PC-3 (cell line): ENCODE results near the gene MYO10. TPM values are rescaled to one million over a fixed set of nuclear protein-coding genes. Genes with fewer than 3 reads are reported as not detected.

Source experiments
- ATAC-seq: fragments of 200-7000 bp; cut with Tn5 transposase; 2 replicates; pipeline ENCODE4 v1.9.1; 2020; ENCODE audit warnings: mild to moderate bottlenecking, moderate library complexity
- BruUV-seq: library from RNA; stranded (reverse); fragments of 400-500 nt; replicated peaks from 2 replicates; lab custom pipeline; 2021; lab: Mats Ljungman, UMichigan
- CTCF ChIA-PET: fragments of 300-600 bp; sonication (Branson Sonifier 250); formaldehyde crosslinking; loops from one replicate; lab custom pipeline; 2022; ENCODE audit warnings: antibody characterized with exemption; lab: Charles Lee
- POLR2A ChIA-PET: fragments of 300-600 bp; sonication (Branson Sonifier 250); formaldehyde crosslinking; loops from one replicate; lab custom pipeline; 2022; ENCODE audit warnings: antibody characterized with exemption; ENCODE audit not compliant: unreplicated experiment; lab: Charles Lee
- DNase-seq: peaks from one replicate; pipeline ENCODE4 v3.0.0-alpha.2; 2015
- H2AFZ ChIP-seq: fragments of 300-600 bp; sonication (generic); 2 replicates; pipeline ENCODE4 v1.6.0; 2016; ENCODE audit warnings: antibody characterized with exemption, low read length
- H3F3A ChIP-seq: fragments of 300-600 bp; sonication (generic); one replicate; pipeline ENCODE4 v1.6.0; 2017; ENCODE audit warnings: antibody characterized with exemption, low read length, control low read depth, mild to moderate bottlenecking; ENCODE audit not compliant: unreplicated experiment
- H3K27ac ChIP-seq: fragments of 300-600 bp; sonication (generic); 2 replicates; pipeline ENCODE4 v1.5.1; 2016; ENCODE audit warnings: mild to moderate bottlenecking, low read length
- H3K27me3 ChIP-seq: fragments of 300-600 bp; sonication (generic); 2 replicates; pipeline ENCODE4 v1.6.1; 2016; ENCODE audit warnings: low read length, mixed read lengths
- H3K36me3 ChIP-seq: fragments of 300-600 bp; sonication (generic); 2 replicates; pipeline ENCODE4 v1.6.1; 2016; ENCODE audit warnings: low read depth, mixed run types, low read length, mixed read lengths
- H3K4me1 ChIP-seq: fragments of 300-600 bp; sonication (generic); 2 replicates; pipeline ENCODE4 v1.5.1; 2016; ENCODE audit warnings: low read length; ENCODE audit not compliant: insufficient read depth
- H3K4me2 ChIP-seq: fragments of 300-600 bp; sonication (generic); 2 replicates; pipeline ENCODE4 v1.6.0; 2016; ENCODE audit warnings: low read length
- H3K4me3 ChIP-seq: fragments of 300-600 bp; sonication (generic); 2 replicates; pipeline ENCODE4 v1.5.1; 2016; ENCODE audit warnings: mild to moderate bottlenecking, low read length, mixed read lengths
- H3K79me2 ChIP-seq: fragments of 300-600 bp; sonication (generic); 2 replicates; pipeline ENCODE4 v1.6.1; 2017; ENCODE audit warnings: low read length, mixed read lengths
- H3K9ac ChIP-seq: fragments of 300-600 bp; sonication (generic); 2 replicates; pipeline ENCODE4 v1.6.0; 2016; ENCODE audit warnings: mild to moderate bottlenecking, low read length
- H3K9me2 ChIP-seq: fragments of 300-600 bp; sonication (generic); replicated peaks from 2 replicates; pipeline ENCODE4 v1.6.1; 2016; ENCODE audit warnings: mixed run types, low read length, mixed read lengths
- H3K9me3 ChIP-seq: fragments of 300-600 bp; sonication (generic); 2 replicates; pipeline ENCODE4 v1.6.1; 2016; ENCODE audit warnings: low read length, mixed read lengths
- H4K20me1 ChIP-seq: fragments of 300-600 bp; sonication (generic); 2 replicates; pipeline ENCODE4 v1.6.1; 2016; ENCODE audit warnings: low read length, mixed read lengths
- CTCF ChIP-seq: fragments of 300-600 bp; sonication (generic); conservative IDR thresholded peaks from 2 replicates; pipeline ENCODE4 v1.5.1; 2017; ENCODE audit warnings: antibody characterized with exemption, low read depth, mild to moderate bottlenecking, low read length
- EZH2 ChIP-seq: fragments of 300-600 bp; sonication (generic); IDR thresholded peaks from one replicate; pipeline ENCODE4 v1.6.1; 2017; ENCODE audit warnings: antibody characterized with exemption, mild to moderate bottlenecking, low read length; ENCODE audit not compliant: unreplicated experiment
- EZH2phosphoT487 ChIP-seq: fragments of 300-600 bp; sonication (generic); IDR thresholded peaks from 2 replicates; pipeline ENCODE4 v1.6.1; 2018; ENCODE audit warnings: mild to moderate bottlenecking, antibody characterized with exemption, low read length, borderline replicate concordance
- intact Hi-C: fragments of 100-400 bp; cut with micrococcal nuclease; formaldehyde crosslinking; loops from 2 replicates; pipeline ENCODE4 v1.9.0; 2023
- total RNA-seq: library from RNA; depleted of rRNA; stranded (reverse); fragments of >200 nt; gene quantifications from 2 replicates; pipeline ENCODE4 v1.2.3, GENCODE V29; 2014

The MYO10 gene
- total RNA-seq, 1 experiment from 2014 or later, result 52.3 TPM

GRCh38 chr5:16713386-16713928, 222.6 kb downstream of the MYO10 start:
- intact Hi-C loops, result no loop called here
- H3K27me3 ChIP-seq, result no peaks in the 10 kb centered on the region
- H3K36me3 ChIP-seq, result peaks cover 23% of the 10 kb centered on the region; the same call in 1 of the 2 replicates
- DNase-seq, result no peak
- H2AFZ ChIP-seq, result no peak overlapping the region
- H3K4me3 ChIP-seq, result no peak overlapping the region
- TF ChIP-seq CTCF (no peak), EZH2 (no peak), EZH2phosphoT487 (no peak)
- H3K4me1 ChIP-seq, result no peaks in the 10 kb centered on the region
- H3F3A ChIP-seq, result no peaks in the 10 kb centered on the region
- CTCF ChIA-PET, result no interaction called here
- no peak overlapping the region for H3K4me2 ChIP-seq
- no peak for ATAC-seq
- BruUV-seq, result no TSS peak
- no peaks in the 10 kb centered on the region for H4K20me1 ChIP-seq
- no peak overlapping the region for H3K9ac ChIP-seq
- no peaks in the 10 kb centered on the region for H3K79me2 ChIP-seq
- POLR2A ChIA-PET, result no interaction called here
- no peaks in the 10 kb centered on the region for H3K9me3 ChIP-seq
- no peaks in the 10 kb centered on the region for H3K9me2 ChIP-seq
- H3K27ac ChIP-seq, result no peak overlapping the region

GRCh38 chr5:16712620-16713019, 223.5 kb downstream of the MYO10 start:
- Histone ChIP-seq H3K79me2 (no peaks in the 10 kb centered on the region), H3K36me3 (peaks cover 31% of the 10 kb centered on the region), H3K27me3 (no peaks in the 10 kb centered on the region), H4K20me1 (no peaks in the 10 kb centered on the region), H3K9me3 (no peaks in the 10 kb centered on the region), H3K4me3 (no peak overlapping the region), H3F3A (no peaks in the 10 kb centered on the region), H3K9me2 (no peaks in the 10 kb centered on the region), H3K4me1 (no peaks in the 10 kb centered on the region), H2AFZ (no peak overlapping the region), H3K9ac (no peak overlapping the region), H3K4me2 (no peak overlapping the region), H3K27ac (no peak overlapping the region)
- ChIA-PET CTCF (no interaction called here), POLR2A (no interaction called here)
- BruUV-seq, result no TSS peak
- ATAC-seq (no peak), DNase-seq (no peak)
- intact Hi-C loops, result no loop called here
- TF ChIP-seq EZH2 (no peak), CTCF (no peak), EZH2phosphoT487 (no peak)

GRCh38 chr5:16712178-16712577, 223.9 kb downstream of the MYO10 start:
- H3F3A ChIP-seq, result no peaks in the 10 kb centered on the region
- TF ChIP-seq CTCF (no peak), EZH2 (no peak), EZH2phosphoT487 (no peak)
- H3K9ac ChIP-seq, result no peak overlapping the region
- H3K4me3 ChIP-seq, result no peak overlapping the region
- H3K9me3 ChIP-seq, result no peaks in the 10 kb centered on the region
- no peak overlapping the region for H2AFZ ChIP-seq
- ChIA-PET CTCF (no interaction called here), POLR2A (no interaction called here)
- no peak overlapping the region for H3K4me2 ChIP-seq
- no peaks in the 10 kb centered on the region for H3K27me3 ChIP-seq
- DNase-seq (no peak), ATAC-seq (no peak)
- H3K9me2 ChIP-seq, result no peaks in the 10 kb centered on the region
- BruUV-seq, result no TSS peak
- H3K79me2 ChIP-seq, result no peaks in the 10 kb centered on the region
- intact Hi-C loops, result no loop called here
- peaks cover 36% of the 10 kb centered on the region for H3K36me3 ChIP-seq
- H4K20me1 ChIP-seq, result no peaks in the 10 kb centered on the region
- no peaks in the 10 kb centered on the region for H3K4me1 ChIP-seq
- H3K27ac ChIP-seq, result no peak overlapping the region
